ENCODE data around the gene ENDOG.
"Not testable (repeated sequence)": the region's sequence is repeated elsewhere in the genome, so short reads cannot be mapped to it uniquely, and the experiment has no call there.

The ENDOG gene

DNA sequence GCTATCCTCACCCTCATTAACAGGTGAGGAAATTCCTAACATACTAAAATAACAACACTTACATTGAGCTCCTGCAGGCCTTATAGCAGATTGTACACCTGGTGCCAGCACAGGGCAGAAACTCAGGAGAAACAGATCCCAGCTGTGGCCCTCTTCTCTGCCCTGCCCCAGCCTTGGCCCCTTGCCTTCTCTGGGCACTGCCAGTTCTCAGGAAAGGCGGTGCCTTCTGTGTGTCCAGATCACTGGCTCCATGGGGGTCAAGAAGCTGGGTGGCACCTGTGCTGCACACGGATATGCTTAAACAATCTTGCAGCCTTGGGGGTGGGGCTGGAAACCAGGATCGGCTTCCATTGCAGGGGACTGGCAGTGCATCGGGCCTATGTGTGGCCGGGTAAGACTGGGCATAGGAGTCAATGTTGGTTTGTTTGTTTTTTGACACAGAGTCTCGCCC, 44.1 kb downstream of the ENDOG start:
- DNase-seq (ENCODE audit: low read depth in 2 of 2), result no peak

DNA sequence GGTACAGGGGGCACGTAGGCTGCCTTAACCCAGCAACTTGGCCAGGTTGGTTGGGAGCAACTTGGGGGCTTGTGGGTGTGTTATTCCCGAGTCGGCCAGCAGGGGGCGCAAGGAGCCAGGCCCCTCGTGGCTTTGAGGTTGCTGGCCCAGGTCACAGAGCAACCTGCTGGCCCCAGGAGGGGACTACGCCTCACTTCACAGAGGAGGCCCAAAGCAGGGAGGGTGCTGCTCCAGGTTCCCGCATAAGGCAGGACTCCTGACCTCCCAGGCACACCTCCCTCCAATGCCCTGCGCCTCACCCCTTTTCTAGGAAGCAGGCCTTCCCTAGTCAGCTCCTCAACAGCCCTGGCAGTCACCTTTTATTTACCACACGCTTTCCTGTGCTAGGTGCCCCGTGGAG, 45.3 kb downstream of the ENDOG start:
- DNase-seq (ENCODE audit: low read depth in 2 of 2), result peak; percentile 71 to 84

DNA sequence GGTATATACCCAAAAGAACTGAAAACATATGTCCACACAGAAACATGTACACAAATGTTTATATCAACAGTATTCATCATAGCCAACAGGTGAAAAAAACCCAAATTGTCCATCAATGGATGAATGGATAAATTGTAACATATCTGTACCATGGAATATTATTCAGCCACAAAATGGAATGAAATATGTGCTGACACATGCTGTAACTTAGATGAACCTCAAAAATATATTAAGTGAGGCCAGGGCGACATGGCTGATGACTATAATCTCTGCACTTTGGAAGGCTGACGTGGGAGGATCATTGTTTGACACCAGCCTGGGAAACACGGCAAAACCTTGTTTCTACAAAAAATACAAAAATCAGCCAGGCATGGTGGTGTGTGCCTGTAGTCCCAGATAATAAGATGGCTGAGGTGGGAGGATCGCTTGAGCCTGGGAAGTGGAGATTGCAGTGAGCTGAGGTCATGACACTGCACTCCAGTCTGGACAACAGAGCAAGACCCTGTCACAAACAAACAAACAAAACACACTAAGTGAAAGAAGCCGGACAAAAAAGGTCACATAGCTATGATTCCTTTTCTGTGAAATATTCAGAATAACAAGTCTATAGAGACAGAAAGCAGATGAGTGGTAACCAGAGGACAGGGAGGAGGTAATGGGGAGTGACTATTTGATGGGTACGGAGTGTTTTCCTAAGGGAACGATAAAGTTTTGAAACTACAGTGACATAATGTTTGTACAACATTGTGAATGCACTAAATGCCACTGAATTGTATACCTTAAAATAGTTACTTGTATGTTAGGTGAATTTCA, 52.0 kb downstream of the ENDOG start:
- DNase-seq (ENCODE audit: low read depth in 2 of 2), result no peak

DNA sequence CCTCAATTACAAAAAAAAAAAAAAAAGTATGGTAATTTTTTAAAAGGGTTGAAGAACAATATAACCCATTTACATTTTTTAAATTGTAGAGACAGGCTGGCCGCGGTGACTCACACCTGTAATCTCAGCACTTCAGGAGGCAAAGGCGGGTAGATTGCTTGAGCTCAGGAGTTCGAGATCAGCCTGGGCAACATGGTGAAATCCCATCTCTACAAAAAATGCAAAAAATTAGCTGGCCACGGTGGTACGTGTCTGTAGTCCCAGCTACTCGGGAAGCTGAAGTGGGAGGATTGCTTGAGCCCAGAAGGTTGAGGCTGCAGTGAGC, 52.6 kb downstream of the ENDOG start:
- not testable (repeated sequence) for DNase-seq (ENCODE audit: low read depth in 2 of 2)

Measured in stimulated activated CD8-positive, alpha-beta memory T cell treated with anti-CD3 and anti-CD28 coated beads, Interleukin-2, amount 100 ng/mL, for 48 hours (primary cell).